Neural cell (in vitro differentiated cells): ENCODE data around the gene CENPO.

Experiments used
- CTCF ChIP-seq: fragments of 450-650 bp; IDR thresholded peaks from 2 replicates; pipeline ENCODE4 v1.5.1; 2014; ENCODE audit warnings: antibody characterized with exemption, mild to moderate bottlenecking, moderate library complexity; ENCODE audit not compliant: poor library complexity, severe bottlenecking
- EZH2 ChIP-seq: fragments of 200-600, 300-800 bp; shearing (Covaris generic), sonication (generic); IDR thresholded peaks from 2 replicates; pipeline ENCODE4 v1.6.1; 2014; ENCODE audit warnings: antibody characterized with exemption, low read length, borderline replicate concordance, mild to moderate bottlenecking; ENCODE audit not compliant: insufficient read depth, poor library complexity, severe bottlenecking
- POLR2AphosphoS5 ChIP-seq: IDR thresholded peaks from 2 replicates; pipeline ENCODE4 v1.6.1; 2012

GRCh38 chr2:24828238-24828996 is 35.2 kb downstream of the CENPO start:
- no peak for TF ChIP-seq CTCF
- TF ChIP-seq POLR2AphosphoS5, result no peak
- TF ChIP-seq EZH2, result no peak
